Suprapubic skin (tissue), 3 donors: ENCODE measurements around the gene CENPH.

Experiments used
- CTCF ChIP-seq, 2 donors: fragments of 200-600 bp in 1 of 2; fragments of 450-650 bp in 1 of 2; sonication (generic) in 1 of 2; IDR thresholded peaks; one replicate each; pipeline ENCODE4 v1.5.1; 2016 to 2019; ENCODE audit warnings: antibody characterized with exemption in 2 of 2, mild to moderate bottlenecking in 1 of 2, moderate library complexity in 1 of 2
- POLR2A ChIP-seq, 2 donors: fragments of 450-650 bp; IDR thresholded peaks; one replicate each; pipeline ENCODE4 v1.6.1; 2017; ENCODE audit warnings: antibody characterized with exemption in 2 of 2, mild to moderate bottlenecking in 2 of 2, moderate library complexity in 2 of 2

GRCh38 chr5:69213513-69214215 lies 24.3 kb downstream of the CENPH start:
- TF ChIP-seq POLR2A (IDR thresholded peaks at IDR 0.05), result no peak
- no peak for TF ChIP-seq CTCF (IDR thresholded peaks at IDR 0.05)
